HG03095 (cell line): ENCODE results near the gene NUDT10.
"Not testable (repeated sequence)": the region's sequence is repeated elsewhere in the genome, so short reads cannot be mapped to it uniquely, and the experiment has no call there.

Source experiments
- ATAC-seq: cut with Tn5 transposase; IDR thresholded peaks from one replicate; pipeline ENCODE4 v1.9.1; 2021; ENCODE audit warnings: moderate library complexity; ENCODE audit not compliant: unreplicated experiment

Gene NUDT10

GRCh38 chrX:51332188-51332942 is at the start of gene NUDT10:
Gene NUDT10, plus strand, starts transcription at chrX:51332822. Its CDS starts 144 bp downstream, at chrX:51332966.
- ATAC-seq: no peak

- ATAC-seq: no peak
Observed at GRCh38 chrX:51292421-51292820, 40.2 kb upstream of the NUDT10 start.

- no peak for ATAC-seq
Observed at GRCh38 chrX:51296138-51296537, 36.5 kb upstream of the NUDT10 start.

GRCh38 chrX:51316271-51316670 is 16.4 kb upstream of the NUDT10 start:
- ATAC-seq: no peak

GRCh38 chrX:51332943-51333785 is 542 bp downstream of the NUDT10 start:
- ATAC-seq: not testable (repeated sequence)

- ATAC-seq: no peak
Observed at GRCh38 chrX:51334276-51334675, 1.7 kb downstream of the NUDT10 start.

GRCh38 chrX:51336584-51336983 is 4.0 kb downstream of the NUDT10 start:
- ATAC-seq: no peak

GRCh38 chrX:51361251-51361650 is 28.6 kb downstream of the NUDT10 start:
- ATAC-seq: no peak

GRCh38 chrX:51376672-51377071 is 44.0 kb downstream of the NUDT10 start:
- ATAC-seq: no peak
